HG02763 (cell line): ENCODE results near the gene MEGF11.

Experiments
- ATAC-seq: cut with Tn5 transposase; IDR thresholded peaks from one replicate; pipeline ENCODE4 v1.9.1; 2021; ENCODE audit warnings: mild to moderate bottlenecking, moderate library complexity; ENCODE audit not compliant: unreplicated experiment

MEGF11 gene

DNA sequence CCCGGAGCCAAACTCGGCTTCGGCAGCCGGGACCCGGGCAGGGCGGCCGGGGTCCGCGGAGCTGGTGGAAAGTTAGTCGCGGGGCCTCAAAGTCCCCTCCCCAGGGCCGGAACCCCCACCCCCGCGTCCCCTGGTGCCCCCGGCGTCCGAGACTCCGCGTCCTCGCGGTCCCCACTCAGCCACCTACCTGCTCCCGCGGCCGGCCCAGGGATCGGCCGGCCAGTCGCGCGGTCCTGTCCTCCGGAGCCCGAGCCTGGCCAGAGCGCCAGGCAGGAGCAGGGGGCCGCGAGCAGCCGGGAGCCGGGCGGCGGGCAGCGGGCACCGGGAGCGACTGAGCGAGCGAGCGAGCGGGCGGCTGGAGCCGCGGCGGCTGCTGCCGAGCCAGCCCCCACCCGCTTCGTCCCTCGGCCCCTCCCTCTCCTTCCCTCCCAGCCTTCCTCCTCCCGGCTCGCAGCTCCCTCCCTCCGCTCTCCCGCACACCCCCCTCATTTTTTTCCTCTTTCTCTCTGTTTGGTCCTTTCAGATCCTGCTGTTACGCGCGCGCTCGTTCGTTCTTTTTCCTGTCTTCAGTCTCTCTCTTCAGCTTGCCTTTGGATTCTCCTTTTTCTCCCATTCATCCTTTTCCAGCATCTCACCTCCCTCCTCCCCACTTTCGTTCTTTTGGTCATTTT, at the start of gene MEGF11:
Gene MEGF11 (minus strand): TSS at position 333 of the 671 bp plus-strand sequence. CDS start 125,347 bp downstream, outside the sequence.
- ATAC-seq = no peak

DNA sequence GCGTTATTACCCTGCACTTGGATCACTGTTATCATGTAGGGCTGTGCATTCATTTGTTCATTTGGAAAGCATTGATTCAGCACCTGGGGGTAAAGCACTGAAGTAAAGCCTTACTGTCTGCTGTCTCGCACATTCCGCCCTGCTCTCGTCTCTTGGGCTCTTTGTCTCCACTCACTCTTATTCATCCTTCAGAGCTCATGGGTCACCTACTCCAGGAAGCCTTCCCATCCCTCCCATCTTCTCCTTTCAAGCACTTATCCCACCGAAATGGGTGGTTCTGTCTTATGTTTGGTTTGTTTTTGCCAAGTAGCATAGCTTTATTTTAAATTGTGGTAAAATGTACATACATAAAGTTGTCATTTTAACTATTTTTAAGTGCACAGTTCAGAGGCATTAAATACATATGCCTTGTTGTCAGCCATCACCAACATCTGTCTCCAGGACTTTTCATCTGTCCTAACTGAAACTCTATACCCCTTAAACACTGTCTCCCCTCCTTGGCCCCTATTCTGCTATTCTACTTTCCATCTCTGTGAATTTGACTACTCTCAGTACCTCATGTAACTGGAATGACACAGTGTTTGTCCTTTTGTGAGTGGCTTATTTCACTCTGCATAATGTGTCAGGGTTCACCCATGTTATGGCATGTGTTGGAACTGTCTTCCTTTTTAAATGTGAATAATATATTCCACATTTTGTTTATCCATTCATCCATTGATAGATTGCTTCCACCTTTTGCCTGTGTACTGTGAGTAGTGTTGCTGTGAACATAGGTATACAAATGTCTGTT, 49.1 kb upstream of the MEGF11 start:
- ATAC-seq = no peak

DNA sequence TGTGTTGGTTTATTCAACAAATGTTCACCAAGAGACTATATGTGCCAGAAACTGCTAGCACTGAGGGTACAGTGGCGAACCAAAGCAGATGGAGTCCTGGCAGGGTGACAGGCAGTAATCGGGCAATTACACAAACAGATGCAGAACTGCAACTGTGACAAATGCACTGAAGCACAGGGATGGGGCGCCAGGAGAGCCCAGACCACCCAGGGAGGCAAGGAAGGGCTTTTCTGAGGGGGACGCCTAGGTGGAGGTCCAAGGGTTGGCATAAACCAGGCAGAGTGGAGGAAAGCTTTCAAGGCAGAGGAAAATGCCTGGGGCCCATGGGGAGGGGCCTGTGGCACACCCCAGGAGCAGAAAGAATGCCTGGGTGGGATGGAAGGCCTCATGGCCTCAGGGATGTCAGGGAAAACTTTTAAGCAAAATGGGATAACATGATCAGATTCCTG, 45.3 kb upstream of the MEGF11 start:
- ATAC-seq = no peak

DNA sequence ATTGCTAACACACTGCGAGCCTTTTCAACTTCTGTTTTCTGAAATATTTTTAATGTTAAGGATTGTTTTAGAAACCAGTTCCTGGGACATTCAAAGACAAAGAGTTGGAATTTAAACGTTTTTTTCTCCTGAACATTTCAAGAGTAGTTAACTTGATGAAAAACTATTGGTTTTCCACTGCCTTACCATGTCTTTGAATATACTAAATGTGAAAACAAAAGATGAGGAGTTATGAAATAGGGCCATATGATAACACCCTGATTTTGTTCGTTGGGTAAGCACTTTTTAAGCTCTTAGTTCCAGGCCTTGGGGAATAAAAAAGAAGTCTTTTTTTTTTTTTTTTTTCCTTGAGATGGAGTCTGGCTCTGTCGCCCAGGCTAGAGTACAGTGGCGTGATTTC, 42.6 kb upstream of the MEGF11 start:
- ATAC-seq = no peak

DNA sequence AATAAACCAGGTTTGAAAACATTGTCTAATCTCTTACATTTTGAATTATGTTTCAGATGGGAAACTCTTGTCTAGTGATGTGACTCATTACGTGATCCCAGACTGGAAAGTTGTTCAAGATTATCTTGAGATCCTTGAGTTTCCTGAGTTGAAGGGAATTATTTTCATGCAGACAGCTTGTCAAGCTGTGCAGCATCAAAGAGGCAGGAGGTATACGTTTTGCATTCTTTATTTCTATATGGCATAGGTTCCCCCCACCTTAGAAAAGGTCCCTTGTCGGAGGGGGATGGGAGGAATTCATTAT, 41.3 kb upstream of the MEGF11 start:
- no peak for ATAC-seq

DNA sequence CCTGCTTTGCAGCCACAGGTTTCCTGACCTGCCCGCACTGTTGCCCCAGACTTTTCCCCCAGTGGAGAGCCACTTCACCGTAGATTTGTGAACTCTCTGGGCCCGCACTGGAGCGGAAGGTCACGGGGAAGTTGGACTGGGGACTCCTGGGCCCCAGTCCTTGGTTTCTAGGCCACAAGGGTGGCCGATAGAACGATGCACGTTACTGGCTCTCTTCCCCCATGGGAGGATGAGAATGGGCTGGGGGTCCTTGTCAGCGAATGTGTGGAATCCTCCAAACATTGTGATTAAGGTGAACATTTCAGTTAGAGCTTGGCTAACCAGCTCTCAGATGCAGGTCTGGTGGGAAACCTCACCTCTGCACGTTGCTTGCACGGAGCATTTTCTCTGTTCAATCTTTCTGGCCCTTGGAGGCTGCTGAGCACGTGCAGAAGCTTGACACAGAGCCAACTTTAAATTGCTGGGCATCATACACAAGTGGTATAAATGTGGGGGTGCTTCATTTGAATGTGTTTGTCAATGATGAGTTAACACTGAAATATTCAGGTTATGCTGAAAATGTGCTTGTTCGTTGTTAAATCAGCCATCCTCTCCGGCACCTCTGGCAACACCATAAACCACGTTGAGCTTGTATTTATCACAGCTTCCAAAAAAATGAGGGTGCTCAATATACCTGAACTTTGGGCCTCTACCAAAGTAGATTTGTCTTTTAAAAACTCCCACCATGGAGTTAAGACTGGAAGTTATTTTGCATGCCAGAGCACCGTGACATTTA, 40.8 kb upstream of the MEGF11 start:
- ATAC-seq = no peak

DNA sequence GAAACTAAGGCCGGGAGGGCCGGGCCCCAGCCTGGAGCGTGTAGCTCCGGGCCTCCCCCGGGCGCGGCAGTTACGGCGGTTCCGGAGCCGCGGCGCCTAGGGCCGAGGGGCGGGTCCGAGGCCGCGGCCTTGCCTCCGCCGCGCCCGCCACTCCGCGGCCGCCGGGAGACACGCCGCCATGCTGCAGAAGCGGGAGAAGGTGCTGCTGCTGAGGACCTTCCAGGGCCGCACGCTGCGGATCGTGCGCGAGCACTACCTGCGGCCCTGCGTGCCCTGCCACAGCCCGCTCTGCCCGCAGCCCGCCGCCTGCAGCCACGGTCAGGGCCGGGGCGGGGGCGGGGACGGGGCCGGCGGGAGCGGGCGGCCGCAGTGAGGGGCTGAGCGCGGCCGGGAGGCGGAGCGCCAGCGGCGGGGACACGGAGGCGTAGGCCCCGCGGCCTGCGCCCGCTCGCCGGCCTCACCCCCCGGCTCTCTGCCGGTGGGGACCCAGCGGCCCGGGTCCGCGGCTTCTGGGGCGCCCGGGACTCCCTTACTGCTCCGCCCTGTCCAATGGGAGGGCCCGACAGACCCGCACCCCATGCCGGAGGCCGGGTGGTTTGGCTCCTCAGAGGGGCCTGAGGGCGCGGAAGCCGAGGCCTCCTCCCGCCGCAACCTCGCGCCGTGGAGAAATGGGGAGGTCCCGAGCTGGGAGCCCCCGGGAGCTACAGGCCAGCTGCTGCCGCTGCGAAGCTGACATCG, 40.0 kb upstream of the MEGF11 start, which contains the start of gene DIS3L:
Gene DIS3L (plus strand): TSS at position 150 of the 738 bp plus-strand sequence. CDS start 29 bp downstream, at position 179.
- ATAC-seq = peak; percentile 64

DNA sequence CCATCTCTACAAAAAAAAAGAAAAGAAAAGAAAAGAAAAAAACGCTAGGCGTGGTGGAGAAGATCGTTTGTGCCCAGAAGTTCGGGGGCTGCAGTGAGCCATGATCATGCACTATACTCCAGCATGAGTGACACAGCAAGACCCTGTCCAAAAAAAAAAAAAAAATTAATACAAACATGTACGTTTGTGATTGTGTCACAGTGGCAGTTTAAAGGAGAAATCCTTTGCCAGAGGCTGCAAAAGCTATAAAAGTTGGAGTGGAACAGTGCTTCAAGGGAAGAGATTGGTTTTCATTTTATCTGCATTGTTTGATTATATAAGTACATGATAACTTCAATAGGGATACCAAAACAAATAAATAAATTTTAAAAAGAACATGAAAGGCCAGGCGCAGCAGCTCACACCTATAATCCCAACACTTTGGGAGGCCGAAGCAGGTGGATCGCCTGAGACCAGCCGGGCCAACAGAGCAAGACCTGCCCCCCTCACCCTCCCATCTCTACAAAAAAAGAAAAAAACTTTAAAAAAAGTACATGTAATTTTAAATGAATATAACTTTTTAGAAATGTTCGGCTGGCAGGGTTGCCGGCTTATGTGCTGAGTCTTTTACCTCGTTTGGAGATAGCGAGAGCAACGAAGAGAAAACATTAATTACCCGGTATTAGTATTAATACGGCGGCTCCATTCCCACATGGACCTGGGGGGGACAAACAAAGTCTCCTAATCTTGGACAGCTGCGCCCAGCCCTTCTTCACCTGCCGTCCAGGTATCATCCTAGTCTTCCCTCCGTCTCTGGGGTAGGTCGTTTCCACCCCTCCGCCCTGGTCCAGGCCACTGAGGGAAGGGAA, 39.2 kb upstream of the MEGF11 start:
- no peak for ATAC-seq

DNA sequence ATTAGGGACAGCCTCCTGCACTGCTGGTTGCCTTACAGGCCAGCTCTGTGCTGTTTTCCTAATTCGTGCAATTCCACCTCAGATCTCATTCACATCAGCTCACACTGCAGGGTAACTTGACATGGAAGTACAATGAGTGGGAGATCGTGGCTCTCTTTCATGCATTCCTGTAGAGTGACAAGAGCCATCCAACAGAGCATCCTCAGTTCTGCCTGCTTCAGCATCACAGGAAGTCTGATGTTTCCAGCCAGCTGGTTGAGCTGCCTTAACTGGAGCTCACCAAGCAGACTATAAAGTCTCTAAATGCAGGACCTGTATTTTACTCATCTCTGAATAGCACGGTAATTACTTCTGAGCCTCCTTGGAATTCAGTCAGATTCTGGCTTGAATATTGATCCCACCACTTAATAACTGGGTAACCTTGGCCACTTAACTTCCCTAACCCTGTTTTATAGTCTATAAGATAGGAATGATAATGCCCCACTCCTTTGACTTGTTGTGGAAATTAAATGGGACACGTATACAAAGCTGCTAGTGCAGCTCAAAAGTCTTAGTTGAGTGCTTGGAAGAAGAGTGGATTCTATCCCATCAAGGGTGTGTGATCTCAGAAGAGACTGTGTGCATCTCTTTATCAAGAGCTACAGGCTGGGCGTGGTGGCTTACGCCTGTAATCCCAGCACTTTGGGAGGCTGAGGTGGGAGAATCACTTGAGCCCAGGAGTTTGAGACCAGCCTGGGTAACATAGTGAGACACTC, 38.4 kb upstream of the MEGF11 start:
- ATAC-seq = no peak

DNA sequence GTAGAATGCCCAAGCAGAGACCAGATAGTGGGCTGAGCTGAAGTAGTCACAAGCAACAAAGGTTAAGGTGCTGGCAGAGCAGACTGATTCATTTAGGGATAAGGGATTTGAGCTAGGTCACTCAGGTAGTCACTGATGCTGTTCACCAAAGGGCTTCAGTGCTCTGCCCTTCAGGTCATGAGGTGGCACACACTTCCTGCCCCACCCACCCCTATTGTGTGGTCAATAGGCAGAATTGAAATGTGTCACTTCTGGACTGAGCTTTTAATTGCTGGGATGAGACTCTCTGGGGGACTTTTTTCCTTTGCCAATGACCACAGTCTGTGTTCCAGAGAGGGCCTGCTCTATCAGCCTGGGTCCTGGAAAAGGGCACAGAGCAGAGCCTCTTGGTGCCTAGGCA, 37.0 kb upstream of the MEGF11 start:
- ATAC-seq = no peak

DNA sequence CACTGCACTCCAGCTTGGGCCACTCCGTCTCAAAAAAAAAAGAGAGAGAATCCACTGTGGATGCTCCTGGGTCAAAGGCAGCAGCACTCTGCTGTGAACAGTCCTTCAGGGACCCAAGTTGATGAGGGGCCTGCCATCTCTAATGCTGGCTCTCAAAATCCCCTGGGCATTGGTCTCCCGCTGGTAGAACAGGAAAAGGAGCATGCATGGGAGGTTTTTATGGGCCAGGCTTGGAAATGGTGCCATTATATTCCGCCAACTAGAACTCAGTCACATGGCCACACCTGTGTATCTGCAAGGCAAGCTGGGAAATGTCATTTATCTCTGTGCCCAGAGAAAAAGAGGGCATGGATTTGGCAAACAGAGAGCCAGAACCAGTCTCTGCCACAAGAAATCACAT, 36.5 kb upstream of the MEGF11 start:
- no peak for ATAC-seq

DNA sequence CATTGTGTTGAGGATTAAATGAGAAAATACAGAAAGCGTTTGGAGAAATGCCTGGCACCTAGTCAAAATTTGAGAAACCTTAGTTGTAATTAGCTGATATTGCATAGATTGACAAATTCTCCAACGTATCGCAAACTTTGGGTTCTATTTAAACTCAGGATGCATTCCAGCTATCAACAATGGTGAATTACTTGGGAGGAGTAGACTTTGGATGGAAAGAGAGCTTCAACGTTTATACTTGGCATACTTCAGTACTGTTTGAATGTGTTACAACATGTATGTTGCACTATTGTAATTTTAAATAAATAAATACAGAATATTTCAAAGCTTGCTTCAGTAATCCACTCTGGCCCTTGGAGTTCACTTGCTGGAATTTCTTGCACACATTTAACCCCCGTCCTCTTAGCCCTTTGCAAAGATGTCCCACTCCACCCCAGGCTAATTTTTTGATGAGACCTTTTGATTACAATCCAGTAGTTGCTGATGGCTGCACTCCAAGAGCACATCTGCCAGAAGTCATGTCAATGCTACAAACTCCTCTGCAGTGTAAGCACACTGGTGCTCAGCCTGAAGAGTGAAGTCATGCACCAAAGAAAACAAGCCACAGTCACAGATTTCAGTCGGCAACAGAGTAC, 35.1 kb upstream of the MEGF11 start:
- no peak for ATAC-seq

DNA sequence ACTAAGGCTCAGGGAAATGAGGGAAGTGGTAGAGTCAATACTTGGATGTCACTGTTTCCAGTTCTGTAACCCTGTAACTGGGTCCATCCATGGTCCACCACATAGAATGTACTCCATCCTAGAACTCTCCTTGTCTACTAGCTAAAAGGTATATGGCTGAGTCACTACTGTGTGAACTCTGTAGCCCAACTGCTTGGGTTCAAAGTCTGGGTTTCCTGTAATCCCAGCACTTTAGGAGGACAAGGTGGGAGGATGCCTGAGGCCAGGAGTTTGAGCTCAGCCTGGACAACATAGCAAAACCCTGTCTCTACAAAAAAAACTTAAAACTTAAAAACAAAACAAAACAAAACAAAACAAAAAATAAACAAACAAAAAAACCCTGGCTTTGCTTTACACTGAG, 34.5 kb upstream of the MEGF11 start:
- ATAC-seq = no peak

DNA sequence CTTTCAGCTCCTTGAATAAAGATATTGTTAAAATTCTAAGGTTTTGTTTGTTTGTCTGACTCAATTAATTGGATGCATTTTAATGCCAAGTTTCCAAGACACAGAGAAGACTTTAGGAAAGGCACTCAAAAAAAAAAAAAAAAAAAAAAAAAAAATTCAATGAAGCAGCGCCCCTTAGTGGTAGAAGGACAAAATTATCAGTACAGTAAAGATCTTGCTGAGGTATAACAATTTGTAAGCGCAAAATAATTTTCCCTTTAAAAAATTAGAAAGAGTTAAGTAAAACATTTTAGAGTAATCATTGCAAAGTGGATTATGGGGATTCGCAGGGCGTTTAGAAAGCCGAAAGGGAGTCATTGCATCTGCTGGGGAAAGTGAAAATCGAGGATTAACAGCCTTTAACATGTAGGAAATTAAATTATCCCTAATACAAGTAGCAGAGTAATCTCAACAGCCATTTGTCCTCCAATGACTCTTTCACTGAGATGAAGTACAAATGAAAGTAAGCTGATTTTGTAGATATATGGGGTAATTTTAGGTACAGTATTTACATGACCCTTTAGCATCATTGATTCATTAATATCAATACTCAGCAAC, 34.0 kb upstream of the MEGF11 start:
- ATAC-seq = no peak

DNA sequence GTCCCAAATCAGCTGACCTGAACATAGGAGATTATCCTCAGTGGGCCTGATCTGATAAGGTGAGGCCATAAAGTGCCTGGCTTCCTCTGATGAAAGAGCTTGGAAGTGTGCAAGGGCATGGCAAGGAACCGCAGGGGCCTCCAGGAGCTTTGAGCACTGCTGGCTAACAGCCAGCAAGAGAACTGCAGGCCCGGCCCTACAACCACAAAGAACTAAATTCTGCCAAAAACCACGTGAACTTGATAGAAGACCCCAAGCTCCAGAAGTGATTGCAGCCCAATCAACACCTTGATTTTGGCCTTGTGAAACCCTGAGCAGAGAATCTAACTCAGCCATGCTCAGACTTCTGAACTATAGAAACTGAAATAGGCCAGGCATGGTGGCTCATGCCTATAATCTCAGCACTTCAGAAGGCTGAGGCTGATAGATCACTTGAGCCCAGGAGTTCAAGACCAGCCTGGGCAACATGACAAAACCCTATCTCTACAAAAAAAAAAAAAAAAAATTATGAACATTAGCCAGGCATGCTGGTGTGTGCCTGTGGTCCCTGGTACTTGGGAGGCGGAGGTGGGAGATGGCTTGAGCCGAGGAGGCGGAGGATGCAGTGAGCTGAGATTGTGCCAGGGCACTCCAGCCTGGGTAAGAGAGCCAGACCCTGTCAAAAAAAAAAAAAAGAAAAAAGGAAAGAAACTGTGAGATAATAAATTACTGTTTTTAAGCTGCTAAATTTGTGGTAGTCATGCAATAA, 32.2 kb upstream of the MEGF11 start:
- no peak for ATAC-seq

DNA sequence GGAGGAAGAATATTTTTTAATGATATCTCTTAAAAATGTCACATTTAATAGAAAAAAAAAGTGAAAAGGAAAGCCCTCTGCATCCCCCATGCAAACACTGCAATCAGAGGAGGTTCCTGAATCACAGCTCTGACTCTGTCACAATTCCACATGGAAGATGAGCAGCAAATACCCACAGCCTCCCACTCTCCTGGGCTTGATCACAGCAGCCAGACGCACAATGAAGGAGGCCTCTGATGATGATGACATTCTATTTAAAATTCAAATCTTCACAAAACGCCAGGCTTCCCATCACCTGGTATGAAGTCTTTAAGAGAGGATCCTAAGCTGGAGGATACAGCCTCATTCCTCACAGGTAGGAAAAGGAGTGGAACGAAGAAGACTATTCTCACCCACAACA, 30.7 kb upstream of the MEGF11 start:
- no peak for ATAC-seq

DNA sequence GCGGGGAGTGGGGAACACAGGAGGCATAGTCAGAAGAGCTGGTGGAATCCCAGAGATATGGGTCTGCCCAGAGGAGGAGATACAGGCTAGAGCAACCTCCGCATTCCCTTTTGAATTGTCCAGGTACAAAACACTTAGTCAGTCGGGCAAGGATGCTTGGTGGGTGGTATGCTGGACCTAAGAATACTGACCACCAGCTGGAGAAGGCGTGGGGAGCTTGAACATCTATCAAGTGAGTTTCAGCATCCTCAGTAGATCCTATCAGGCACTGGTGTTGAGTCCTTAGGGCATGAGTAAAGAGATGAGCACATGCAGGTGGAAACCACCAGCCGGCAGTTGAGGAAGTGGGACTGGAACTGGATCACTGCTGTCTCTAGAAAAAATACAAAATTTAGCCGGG, 25.1 kb upstream of the MEGF11 start:
- no peak for ATAC-seq

DNA sequence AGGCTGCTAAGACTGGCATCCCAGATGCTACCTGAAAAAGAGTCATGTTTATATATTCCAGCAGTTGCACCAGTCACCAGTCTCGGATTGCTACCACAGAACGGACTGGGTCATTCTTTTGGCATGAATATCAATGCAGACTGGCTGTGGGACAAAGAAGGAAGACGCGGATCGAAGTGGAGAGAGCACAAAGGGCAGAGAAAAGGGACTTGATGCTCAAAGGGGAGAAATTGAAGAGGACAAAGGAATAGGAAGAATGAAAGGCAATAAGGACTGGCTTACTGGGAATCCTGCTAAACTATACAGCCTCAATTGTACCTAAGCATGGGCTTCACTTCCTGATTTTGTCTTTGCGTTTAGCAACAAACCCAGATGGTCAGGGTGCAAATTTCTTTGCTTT, 24.5 kb upstream of the MEGF11 start:
- no peak for ATAC-seq
